PC-3 (cell line): ENCODE results near the gene ORM2. TPM values are rescaled to one million over a fixed set of nuclear protein-coding genes. Genes with fewer than 3 reads are reported as not detected.

Experiments
- ATAC-seq: fragments of 200-7000 bp; cut with Tn5 transposase; 2 replicates; pipeline ENCODE4 v1.9.1; 2020; ENCODE audit warnings: mild to moderate bottlenecking, moderate library complexity
- BruUV-seq: library from RNA; stranded (reverse); fragments of 400-500 nt; replicated peaks from 2 replicates; lab custom pipeline; 2021; lab: Mats Ljungman, UMichigan
- CTCF ChIA-PET: fragments of 300-600 bp; sonication (Branson Sonifier 250); formaldehyde crosslinking; loops from one replicate; lab custom pipeline; 2022; ENCODE audit warnings: antibody characterized with exemption; lab: Charles Lee
- POLR2A ChIA-PET: fragments of 300-600 bp; sonication (Branson Sonifier 250); formaldehyde crosslinking; loops from one replicate; lab custom pipeline; 2022; ENCODE audit warnings: antibody characterized with exemption; ENCODE audit not compliant: unreplicated experiment; lab: Charles Lee
- DNase-seq: peaks from one replicate; pipeline ENCODE4 v3.0.0-alpha.2; 2015
- H2AFZ ChIP-seq: fragments of 300-600 bp; sonication (generic); 2 replicates; pipeline ENCODE4 v1.6.0; 2016; ENCODE audit warnings: antibody characterized with exemption, low read length
- H3F3A ChIP-seq: fragments of 300-600 bp; sonication (generic); one replicate; pipeline ENCODE4 v1.6.0; 2017; ENCODE audit warnings: antibody characterized with exemption, low read length, control low read depth, mild to moderate bottlenecking; ENCODE audit not compliant: unreplicated experiment
- H3K27ac ChIP-seq: fragments of 300-600 bp; sonication (generic); 2 replicates; pipeline ENCODE4 v1.5.1; 2016; ENCODE audit warnings: mild to moderate bottlenecking, low read length
- H3K27me3 ChIP-seq: fragments of 300-600 bp; sonication (generic); 2 replicates; pipeline ENCODE4 v1.6.1; 2016; ENCODE audit warnings: low read length, mixed read lengths
- H3K36me3 ChIP-seq: fragments of 300-600 bp; sonication (generic); 2 replicates; pipeline ENCODE4 v1.6.1; 2016; ENCODE audit warnings: low read depth, mixed run types, low read length, mixed read lengths
- H3K4me1 ChIP-seq: fragments of 300-600 bp; sonication (generic); 2 replicates; pipeline ENCODE4 v1.5.1; 2016; ENCODE audit warnings: low read length; ENCODE audit not compliant: insufficient read depth
- H3K4me2 ChIP-seq: fragments of 300-600 bp; sonication (generic); 2 replicates; pipeline ENCODE4 v1.6.0; 2016; ENCODE audit warnings: low read length
- H3K4me3 ChIP-seq: fragments of 300-600 bp; sonication (generic); 2 replicates; pipeline ENCODE4 v1.5.1; 2016; ENCODE audit warnings: mild to moderate bottlenecking, low read length, mixed read lengths
- H3K79me2 ChIP-seq: fragments of 300-600 bp; sonication (generic); 2 replicates; pipeline ENCODE4 v1.6.1; 2017; ENCODE audit warnings: low read length, mixed read lengths
- H3K9ac ChIP-seq: fragments of 300-600 bp; sonication (generic); 2 replicates; pipeline ENCODE4 v1.6.0; 2016; ENCODE audit warnings: mild to moderate bottlenecking, low read length
- H3K9me2 ChIP-seq: fragments of 300-600 bp; sonication (generic); replicated peaks from 2 replicates; pipeline ENCODE4 v1.6.1; 2016; ENCODE audit warnings: mixed run types, low read length, mixed read lengths
- H3K9me3 ChIP-seq: fragments of 300-600 bp; sonication (generic); 2 replicates; pipeline ENCODE4 v1.6.1; 2016; ENCODE audit warnings: low read length, mixed read lengths
- H4K20me1 ChIP-seq: fragments of 300-600 bp; sonication (generic); 2 replicates; pipeline ENCODE4 v1.6.1; 2016; ENCODE audit warnings: low read length, mixed read lengths
- EZH2 ChIP-seq: fragments of 300-600 bp; sonication (generic); IDR thresholded peaks from one replicate; pipeline ENCODE4 v1.6.1; 2017; ENCODE audit warnings: antibody characterized with exemption, mild to moderate bottlenecking, low read length; ENCODE audit not compliant: unreplicated experiment
- EZH2phosphoT487 ChIP-seq: fragments of 300-600 bp; sonication (generic); IDR thresholded peaks from 2 replicates; pipeline ENCODE4 v1.6.1; 2018; ENCODE audit warnings: mild to moderate bottlenecking, antibody characterized with exemption, low read length, borderline replicate concordance
- intact Hi-C: fragments of 100-400 bp; cut with micrococcal nuclease; formaldehyde crosslinking; loops from 2 replicates; pipeline ENCODE4 v1.9.0; 2023
- total RNA-seq: library from RNA; depleted of rRNA; stranded (reverse); fragments of >200 nt; gene quantifications from 2 replicates; pipeline ENCODE4 v1.2.3, GENCODE V29; 2014
- TF ChIP-seq, protein P1 (sequence below): fragments of 300-600 bp; sonication (generic); conservative IDR thresholded peaks from 2 replicates; pipeline ENCODE4 v1.5.1; 2017; ENCODE audit warnings: antibody characterized with exemption, low read depth, mild to moderate bottlenecking, low read length

Gene ORM2
- total RNA-seq, 1 experiment from 2014 or later, result not detected

DNA sequence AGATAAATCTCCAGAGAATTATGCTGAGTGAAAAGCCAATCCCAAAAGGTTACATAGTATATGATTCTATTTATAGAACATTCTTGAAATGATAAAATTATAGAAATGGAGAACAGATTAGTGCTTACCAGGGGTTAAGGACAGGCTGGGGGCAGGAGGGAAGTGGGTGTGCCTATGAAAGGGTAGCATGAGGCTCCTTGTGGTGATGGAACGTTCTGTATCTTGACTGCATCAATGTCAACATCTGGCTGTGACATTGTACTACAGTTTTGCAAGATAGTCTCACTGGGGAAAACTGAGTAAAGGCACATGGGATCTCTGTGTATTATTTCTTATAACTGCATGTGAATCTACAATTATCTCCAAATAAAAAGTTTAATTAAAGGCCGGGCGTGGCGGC, 22.3 kb downstream of the ORM2 start:
- Histone ChIP-seq H3F3A (no peaks in the 10 kb centered on the region), H2AFZ (no peak overlapping the region), H3K27me3 (no peaks in the 10 kb centered on the region), H3K9me3 (no peaks in the 10 kb centered on the region), H3K36me3 (no peaks in the 10 kb centered on the region; the same call in 1 of the 2 replicates), H3K4me3 (no peak overlapping the region), H3K27ac (no peak overlapping the region), H4K20me1 (no peaks in the 10 kb centered on the region), H3K9me2 (no peaks in the 10 kb centered on the region), H3K79me2 (no peaks in the 10 kb centered on the region), H3K4me2 (no peak overlapping the region), H3K4me1 (peaks cover 12% of the 10 kb centered on the region), H3K9ac (no peak overlapping the region)
- ChIA-PET CTCF (interaction anchor here (0.6 kb wide), 1 partner anchor 192 kb away, joined by 3 read pairs; no protein-coding TSS in a partner anchor), POLR2A (no interaction called here)
- TF ChIP-seq, protein P1, sequence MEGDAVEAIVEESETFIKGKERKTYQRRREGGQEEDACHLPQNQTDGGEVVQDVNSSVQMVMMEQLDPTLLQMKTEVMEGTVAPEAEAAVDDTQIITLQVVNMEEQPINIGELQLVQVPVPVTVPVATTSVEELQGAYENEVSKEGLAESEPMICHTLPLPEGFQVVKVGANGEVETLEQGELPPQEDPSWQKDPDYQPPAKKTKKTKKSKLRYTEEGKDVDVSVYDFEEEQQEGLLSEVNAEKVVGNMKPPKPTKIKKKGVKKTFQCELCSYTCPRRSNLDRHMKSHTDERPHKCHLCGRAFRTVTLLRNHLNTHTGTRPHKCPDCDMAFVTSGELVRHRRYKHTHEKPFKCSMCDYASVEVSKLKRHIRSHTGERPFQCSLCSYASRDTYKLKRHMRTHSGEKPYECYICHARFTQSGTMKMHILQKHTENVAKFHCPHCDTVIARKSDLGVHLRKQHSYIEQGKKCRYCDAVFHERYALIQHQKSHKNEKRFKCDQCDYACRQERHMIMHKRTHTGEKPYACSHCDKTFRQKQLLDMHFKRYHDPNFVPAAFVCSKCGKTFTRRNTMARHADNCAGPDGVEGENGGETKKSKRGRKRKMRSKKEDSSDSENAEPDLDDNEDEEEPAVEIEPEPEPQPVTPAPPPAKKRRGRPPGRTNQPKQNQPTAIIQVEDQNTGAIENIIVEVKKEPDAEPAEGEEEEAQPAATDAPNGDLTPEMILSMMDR, result no peak
- TF ChIP-seq EZH2 (no peak), EZH2phosphoT487 (no peak)
- DNase-seq, result no peak
- intact Hi-C loops, result no loop called here
- BruUV-seq, result no TSS peak
- no peak for ATAC-seq

DNA sequence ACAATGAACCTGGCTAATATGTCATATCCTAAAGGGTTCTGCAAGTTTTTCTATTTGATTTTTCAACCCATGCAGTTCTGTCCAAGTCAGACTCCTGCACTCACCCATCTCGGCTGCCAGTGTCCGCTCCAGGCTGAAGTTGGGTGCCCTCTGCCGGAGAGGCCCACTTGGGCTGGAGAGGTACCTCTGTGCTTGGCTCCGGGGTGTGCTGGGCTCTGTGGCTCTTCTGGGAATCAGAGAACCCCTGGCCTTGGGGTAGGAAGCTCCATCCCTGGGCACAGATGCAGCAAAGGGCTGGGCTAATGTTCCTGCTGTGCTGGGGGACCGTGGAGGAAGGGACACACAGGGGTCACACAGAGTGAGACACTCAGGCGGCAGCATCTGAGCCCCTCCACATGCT, 26.2 kb downstream of the ORM2 start:
- no peak overlapping the region for H3K4me3 ChIP-seq
- TF ChIP-seq EZH2, result no peak
- no peak for TF ChIP-seq EZH2phosphoT487
- no peaks in the 10 kb centered on the region for H3K27me3 ChIP-seq
- ChIA-PET CTCF (no interaction called here), POLR2A (no interaction called here)
- DNase-seq (no peak), ATAC-seq (no peak)
- BruUV-seq, result no TSS peak
- H3K9me3 ChIP-seq, result no peaks in the 10 kb centered on the region
- no peak overlapping the region for H2AFZ ChIP-seq
- no peaks in the 10 kb centered on the region for H3F3A ChIP-seq
- intact Hi-C loops, result no loop called here
- H3K79me2 ChIP-seq, result no peaks in the 10 kb centered on the region
- H3K4me2 ChIP-seq, result no peak overlapping the region
- no peaks in the 10 kb centered on the region for H3K9me2 ChIP-seq
- no peak overlapping the region for H3K27ac ChIP-seq
- no peaks in the 10 kb centered on the region for H3K4me1 ChIP-seq
- no peaks in the 10 kb centered on the region for H3K36me3 ChIP-seq
- no peaks in the 10 kb centered on the region for H4K20me1 ChIP-seq
- H3K9ac ChIP-seq, result no peak overlapping the region

DNA sequence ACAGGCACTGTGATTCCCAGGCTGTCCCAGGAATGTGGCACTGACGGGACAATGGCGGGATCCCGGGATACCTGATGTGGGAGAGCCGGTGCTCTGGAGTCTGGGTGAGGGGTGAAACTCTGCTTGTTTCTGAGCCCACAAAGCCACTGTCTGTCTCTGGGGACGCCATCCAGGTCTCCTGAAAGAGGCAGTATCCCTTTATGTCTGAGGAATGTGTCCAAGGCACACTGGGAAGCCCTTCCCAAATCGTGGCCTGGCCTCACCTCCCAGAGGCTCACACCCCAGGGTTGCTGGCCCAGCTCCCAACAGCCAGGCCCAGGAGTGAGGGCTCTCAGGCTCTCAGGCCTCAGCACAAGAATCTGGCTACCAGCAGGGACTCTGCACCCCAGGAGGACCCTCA, 27.1 kb downstream of the ORM2 start:
- Histone ChIP-seq H3K9ac (no peak overlapping the region), H3K27ac (no peak overlapping the region)
- POLR2A ChIA-PET, result no interaction called here

More for the DNA sequence above, 27.1 kb downstream of the ORM2 start:
- Histone ChIP-seq H3K4me3 (no peak overlapping the region), H3K4me1 (no peaks in the 10 kb centered on the region), H3K27me3 (no peaks in the 10 kb centered on the region), H3K4me2 (no peak overlapping the region), H3F3A (no peaks in the 10 kb centered on the region), H2AFZ (no peak overlapping the region), H3K9me2 (no peaks in the 10 kb centered on the region), H3K36me3 (no peaks in the 10 kb centered on the region), H3K9me3 (no peaks in the 10 kb centered on the region), H3K79me2 (no peaks in the 10 kb centered on the region), H4K20me1 (no peaks in the 10 kb centered on the region)
- no peak for TF ChIP-seq EZH2phosphoT487
- no peak for TF ChIP-seq EZH2
- TF ChIP-seq, protein P1, result no peak
- CTCF ChIA-PET, result no interaction called here
- no peak for DNase-seq
- no peak for ATAC-seq
- intact Hi-C loops, result no loop called here
- BruUV-seq, result no TSS peak
